ENCODE data around the gene G3BP2.

DNA sequence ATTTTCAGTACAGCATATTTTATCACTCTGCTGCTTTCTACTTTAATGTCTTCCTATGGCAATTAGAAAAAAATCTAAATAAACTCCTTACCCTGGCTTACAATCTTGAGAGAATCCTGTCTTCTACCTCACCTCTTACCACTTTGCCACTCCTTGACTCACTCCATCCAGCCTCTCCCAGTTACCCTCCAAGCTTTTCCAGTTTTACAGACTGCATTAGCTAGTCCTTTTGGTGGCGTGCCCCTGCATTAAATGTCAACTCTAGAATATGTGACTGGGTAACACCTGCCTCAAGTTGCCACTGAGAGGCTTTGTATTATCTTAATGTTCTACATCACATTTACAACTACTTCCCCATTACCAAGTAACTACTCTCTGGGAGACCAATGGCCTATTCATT lies 35.4 kb downstream of the G3BP2 start:
- TF ChIP-seq POLR2A (IDR thresholded peaks at IDR 0.05): no peak
- TF ChIP-seq CTCF (IDR thresholded peaks at IDR 0.05): no peak

Measured in lower leg skin (tissue), 3 donors.